Measurements from ENCODE around the gene GPANK1. TPM values are rescaled to one million over a fixed set of nuclear protein-coding genes. Genes with fewer than 3 reads are reported as not detected.

Gene GPANK1
- total RNA-seq, 1 experiment from 2014 or later = 32.2 TPM

DNA sequence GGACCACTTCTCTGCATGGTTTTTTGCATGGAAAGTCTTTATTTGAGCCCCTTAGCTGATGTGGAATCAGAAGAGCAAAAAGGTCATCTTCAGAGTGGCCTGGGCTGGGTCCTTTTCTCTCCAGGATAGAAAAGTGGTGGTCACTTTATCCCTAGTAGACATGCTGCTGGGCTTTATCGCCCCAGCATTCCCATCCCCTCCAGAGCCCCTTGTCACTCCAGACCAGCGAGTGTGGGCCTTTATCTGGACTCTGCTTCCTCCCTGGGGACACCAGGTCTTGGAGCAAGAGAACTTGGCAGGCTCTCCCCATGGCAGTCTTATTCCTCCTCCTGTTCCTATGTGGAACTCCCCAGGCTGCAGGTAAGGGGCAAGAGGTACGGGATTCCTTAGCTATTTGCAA lies 41.8 kb upstream of the GPANK1 start, which contains the start of gene LY6G6F:
Gene LY6G6F (plus strand): TSS at position 268 of the 400 bp plus-strand sequence. CDS start 41 bp downstream, at position 309.
- TF ChIP-seq, protein P1, sequence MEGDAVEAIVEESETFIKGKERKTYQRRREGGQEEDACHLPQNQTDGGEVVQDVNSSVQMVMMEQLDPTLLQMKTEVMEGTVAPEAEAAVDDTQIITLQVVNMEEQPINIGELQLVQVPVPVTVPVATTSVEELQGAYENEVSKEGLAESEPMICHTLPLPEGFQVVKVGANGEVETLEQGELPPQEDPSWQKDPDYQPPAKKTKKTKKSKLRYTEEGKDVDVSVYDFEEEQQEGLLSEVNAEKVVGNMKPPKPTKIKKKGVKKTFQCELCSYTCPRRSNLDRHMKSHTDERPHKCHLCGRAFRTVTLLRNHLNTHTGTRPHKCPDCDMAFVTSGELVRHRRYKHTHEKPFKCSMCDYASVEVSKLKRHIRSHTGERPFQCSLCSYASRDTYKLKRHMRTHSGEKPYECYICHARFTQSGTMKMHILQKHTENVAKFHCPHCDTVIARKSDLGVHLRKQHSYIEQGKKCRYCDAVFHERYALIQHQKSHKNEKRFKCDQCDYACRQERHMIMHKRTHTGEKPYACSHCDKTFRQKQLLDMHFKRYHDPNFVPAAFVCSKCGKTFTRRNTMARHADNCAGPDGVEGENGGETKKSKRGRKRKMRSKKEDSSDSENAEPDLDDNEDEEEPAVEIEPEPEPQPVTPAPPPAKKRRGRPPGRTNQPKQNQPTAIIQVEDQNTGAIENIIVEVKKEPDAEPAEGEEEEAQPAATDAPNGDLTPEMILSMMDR (IDR thresholded peaks at IDR 0.05; ENCODE audit: unreplicated experiment) = no peak
- no TSS peak for BruUV-seq (replicated peaks)
- Mint-ChIP-seq H3K27ac (ENCODE audit: unreplicated experiment) (no peak within 1 kb of the TSS), H3K27me3 (ENCODE audit: unreplicated experiment) (no peaks in the 10 kb centered on the region), H3K4me3 (ENCODE audit: low read depth, unreplicated experiment) (no peak within 1 kb of the TSS), H3K9me3 (ENCODE audit: low read depth, unreplicated experiment) (no peaks in the 10 kb centered on the region), H3K36me3 (ENCODE audit: insufficient read depth, unreplicated experiment) (peaks cover 17% of the 10 kb centered on the region), H3K4me1 (ENCODE audit: low read depth, unreplicated experiment) (peaks cover 19% of the 10 kb centered on the region)
- CTCF ChIA-PET = interaction anchor here (0.7 to 1.2 kb wide), 2 partner anchors 68 to 81 kb away, joined by 3 read pairs; no protein-coding TSS in a partner anchor
- no peak for DNase-seq
- intact Hi-C loops (cut with micrococcal nuclease; ENCODE audit: unreplicated experiment) = no loop called here

GRCh38 chr6:31705931-31706330 lies 41.1 kb upstream of the GPANK1 start:
- no peaks in the 10 kb centered on the region for H3K27me3 Mint-ChIP-seq (ENCODE audit: unreplicated experiment)
- TF ChIP-seq, protein P1 (IDR thresholded peaks at IDR 0.05; ENCODE audit: unreplicated experiment) = no peak
- H3K4me3 Mint-ChIP-seq (ENCODE audit: low read depth, unreplicated experiment) = no peak overlapping the region
- no peak for DNase-seq
- no peak overlapping the region for H3K27ac Mint-ChIP-seq (ENCODE audit: unreplicated experiment)
- no TSS peak for BruUV-seq (replicated peaks)
- no peaks in the 10 kb centered on the region for H3K9me3 Mint-ChIP-seq (ENCODE audit: low read depth, unreplicated experiment)
- CTCF ChIA-PET = interaction anchor here (0.7 kb wide), 1 partner anchor 81 kb away, joined by 3 read pairs; no protein-coding TSS in a partner anchor
- peaks cover 13% of the 10 kb centered on the region for H3K4me1 Mint-ChIP-seq (ENCODE audit: low read depth, unreplicated experiment)
- intact Hi-C loops (cut with micrococcal nuclease; ENCODE audit: unreplicated experiment) = no loop called here
- peaks cover 17% of the 10 kb centered on the region for H3K36me3 Mint-ChIP-seq (ENCODE audit: insufficient read depth, unreplicated experiment)

GRCh38 chr6:31702819-31703716 lies 38.3 kb upstream of the GPANK1 start, which contains the start of gene ABHD16A:
Gene ABHD16A (minus strand): TSS chr6:31703324. CDS start chr6:31703281, 43 bp downstream.
- peaks cover 17% of the 10 kb centered on the region for H3K36me3 Mint-ChIP-seq (ENCODE audit: insufficient read depth, unreplicated experiment)
- TSS peak; percentile 91 for BruUV-seq (replicated peaks)
- intact Hi-C loops (cut with micrococcal nuclease; ENCODE audit: unreplicated experiment) = loop anchor here (5.0 kb wide), 1 partner anchor 34 kb away; the partner anchor contains the start of gene CLIC1
- H3K4me3 Mint-ChIP-seq (ENCODE audit: low read depth, unreplicated experiment) = peak within 1 kb of the TSS; percentile 77
- peaks cover 7% of the 10 kb centered on the region for H3K4me1 Mint-ChIP-seq (ENCODE audit: low read depth, unreplicated experiment)
- H3K9me3 Mint-ChIP-seq (ENCODE audit: low read depth, unreplicated experiment) = no peaks in the 10 kb centered on the region
- no peaks in the 10 kb centered on the region for H3K27me3 Mint-ChIP-seq (ENCODE audit: unreplicated experiment)
- DNase-seq = peak; percentile 100
- CTCF ChIA-PET = interaction anchor here (0.6 to 1.8 kb wide), 18 partner anchors 8 to 1536 kb away, joined by 3 to 14 read pairs (median 4); partner anchors contain the start of genes ATP6V1G2, CLIC1, DDAH2 and HSPA1A
- peak within 1 kb of the TSS; percentile 66 for H3K27ac Mint-ChIP-seq (ENCODE audit: unreplicated experiment)
- TF ChIP-seq, protein P1 (IDR thresholded peaks at IDR 0.05; ENCODE audit: unreplicated experiment) = peak; percentile 39

- TF ChIP-seq, protein P1 (IDR thresholded peaks at IDR 0.05; ENCODE audit: unreplicated experiment) = no peak
- H3K27ac Mint-ChIP-seq (ENCODE audit: unreplicated experiment) = peak overlapping the region; percentile 66
- no peaks in the 10 kb centered on the region for H3K9me3 Mint-ChIP-seq (ENCODE audit: low read depth, unreplicated experiment)
- peak overlapping the region; percentile 77 for H3K4me3 Mint-ChIP-seq (ENCODE audit: low read depth, unreplicated experiment)
- no peaks in the 10 kb centered on the region for H3K27me3 Mint-ChIP-seq (ENCODE audit: unreplicated experiment)
- no peak for DNase-seq
- H3K36me3 Mint-ChIP-seq (ENCODE audit: insufficient read depth, unreplicated experiment) = peaks cover 22% of the 10 kb centered on the region
- CTCF ChIA-PET = interaction anchor here (0.8 to 1.8 kb wide), 8 partner anchors 12 to 113 kb away, joined by 3 to 14 read pairs (median 4); partner anchors contain the start of genes DDAH2, HSPA1A, HSPA1L and LY6G6C
- no TSS peak for BruUV-seq (replicated peaks)
- intact Hi-C loops (cut with micrococcal nuclease; ENCODE audit: unreplicated experiment) = loop anchor here (5.0 kb wide), 1 partner anchor 35 kb away; the partner anchor contains the start of gene CLIC1
- H3K4me1 Mint-ChIP-seq (ENCODE audit: low read depth, unreplicated experiment) = peaks cover 7% of the 10 kb centered on the region
Observed at GRCh38 chr6:31702405-31702818, 37.6 kb upstream of the GPANK1 start.
